ENCODE data around the gene PRDX6. TPM values are rescaled to one million over a fixed set of nuclear protein-coding genes. Genes with fewer than 3 reads are reported as not detected.

Gene PRDX6
- total and polyA plus RNA-seq, 2 of the 8 experiments (the other 6 are each of a cell fraction or from before 2014, with no cell fraction given) = 348 to 677 TPM

GRCh38 chr1:173470608-173471007 is 6.5 kb upstream of the PRDX6 start:
- FAIRE-seq = no peak
- H3K18ac ChIP-seq (ENCODE audit: extremely low read depth, low read length) = no peak overlapping the region
- H3K27me3 ChIP-seq (replicated peaks in 1 of 4; ENCODE audit: control insufficient read depth in 3 of 4, extremely low read depth in 1 of 4, insufficient read depth in 3 of 4, low read length in 3 of 4) = no peaks in the 10 kb centered on the region
- H3K36me3 ChIP-seq (ENCODE audit: control insufficient read depth in 2 of 4, insufficient read depth in 4 of 4, low read length in 3 of 4) = peaks cover 0 to 40% (median 7%) of the 10 kb centered on the region in 4 experiments; a peak in 4 of 8 replicates
- WGBS, 2 experiments (ENCODE audit: extremely low coverage in 1 of 2, insufficient coverage in 1 of 2, insufficient read length in 1 of 2, insufficient replicate concordance in 2 of 2, low coverage in 1 of 2, low lambda C conversion rate in 2 of 2, missing lambda C conversion rate in 1 of 2) = 85% methylated on average over 4 of the region's 4 CpGs; no CpG with 5 or more reads in 1 of the 2 experiments
- H3K9ac ChIP-seq (replicated peaks in 1 of 4; ENCODE audit: extremely low read depth in 1 of 4, low read depth in 3 of 4, low read length in 3 of 4) = no peak overlapping the region
- H4K91ac ChIP-seq (replicated peaks; ENCODE audit: insufficient read length, low read length) = no peak overlapping the region
- H3K23me2 ChIP-seq (ENCODE audit: low read depth, low read length) = no peaks in the 10 kb centered on the region
- H3K56ac ChIP-seq (replicated peaks; ENCODE audit: insufficient read length, low read depth, low read length) = no peak overlapping the region
- H2AK5ac ChIP-seq (ENCODE audit: low read depth, low read length) = no peak overlapping the region
- H3K14ac ChIP-seq (ENCODE audit: insufficient read length) = no peak overlapping the region
- ChIA-PET CTCF (ENCODE audit: partially characterized antibody) (interaction anchor here (0.5 to 1.6 kb wide), 2 partner anchors 40 to 49 kb away, joined by 3 to 5 read pairs; no protein-coding TSS in a partner anchor), POLR2A (ENCODE audit: partially characterized antibody) (interaction anchor here (0.7 kb wide), 1 partner anchor 397 kb away, joined by 4 read pairs; the partner anchor contains the start of genes GAS5 and ZBTB37)
- H3K9me3 ChIP-seq (ENCODE audit: insufficient read depth in 2 of 2, low read depth in 1 of 2, low read length in 1 of 2) = peaks cover 27 to 38% of the 10 kb centered on the region in 2 experiments
- no peak overlapping the region for H4K8ac ChIP-seq (ENCODE audit: extremely low read depth, insufficient read depth, low read length)
- H3K23ac ChIP-seq (ENCODE audit: insufficient read length) = no peak overlapping the region
- H3K27ac ChIP-seq (ENCODE audit: low read depth, low read length) = no peak overlapping the region
- H3K4me2 ChIP-seq (ENCODE audit: insufficient read depth in 1 of 2, low read depth in 2 of 2, low read length in 2 of 2) = no peak overlapping the region
- no peak overlapping the region for H2BK20ac ChIP-seq (ENCODE audit: low read length)
- no peak overlapping the region for H2BK5ac ChIP-seq (ENCODE audit: low read depth, low read length)
- H3K4me1 ChIP-seq (replicated peaks in 1 of 4; ENCODE audit: control insufficient read depth in 3 of 4, insufficient read depth in 4 of 4, low read length in 3 of 4) = 0 out of 7 replicates have a peak, but pooled peaks cover 0 to under 1% (median 0%) of the 10 kb centered on the region in 4 experiments
- H2BK120ac ChIP-seq (replicated peaks; ENCODE audit: low read depth, low read length) = no peak overlapping the region
- no peaks in the 10 kb centered on the region for H3K79me1 ChIP-seq (ENCODE audit: low read depth, low read length)
- no peak overlapping the region for H3K4ac ChIP-seq (replicated peaks; ENCODE audit: insufficient read length, low read depth, low read length)
- H3K4me3 ChIP-seq (ENCODE audit: extremely low read depth in 1 of 4, insufficient read depth in 2 of 4, low read depth in 3 of 4, low read length in 4 of 4) = no peak overlapping the region
- H2BK15ac ChIP-seq (ENCODE audit: low read length) = no peak overlapping the region
- no peak overlapping the region for H4K5ac ChIP-seq (ENCODE audit: insufficient read length, low read depth, low read length)
- TF ChIP-seq SP2 (IDR thresholded peaks at IDR 0.05; ENCODE audit: low read length) (no peak), ASH2L (IDR thresholded peaks at IDR 0.05; ENCODE audit: low read length) (no peak), YY1 (IDR thresholded peaks at IDR 0.05; ENCODE audit: low read depth, low read length) (no peak), SIN3A (conservative IDR thresholded peaks at IDR 0.05 in 1 of 2, IDR thresholded peaks at IDR 0.05 in 1 of 2; ENCODE audit: low read depth in 1 of 2, low read length in 2 of 2) (no peak), RAD21 (IDR thresholded peaks at IDR 0.05 in 1 of 2, conservative IDR thresholded peaks at IDR 0.05 in 1 of 2; ENCODE audit: low read depth in 2 of 2, low read length in 2 of 2) (no peak), ATF2 (IDR thresholded peaks at IDR 0.05; ENCODE audit: low read length) (no peak), HDAC2 (IDR thresholded peaks at IDR 0.05; ENCODE audit: borderline replicate concordance in 1 of 2, low read depth in 2 of 2, low read length in 2 of 2) (no peak), JUN (IDR thresholded peaks at IDR 0.05; ENCODE audit: low read depth, low read length) (no peak), SUZ12 (IDR thresholded peaks at IDR 0.05; ENCODE audit: low read length) (no peak), CHD1 (IDR thresholded peaks at IDR 0.05; ENCODE audit: low read depth, low read length) (no peak), KDM4A (IDR thresholded peaks at IDR 0.05; ENCODE audit: low read depth, low read length, severe bottlenecking) (no peak)
- no peaks in the 10 kb centered on the region for H4K20me1 ChIP-seq (replicated peaks in 1 of 2; ENCODE audit: control insufficient read depth in 1 of 2, insufficient read depth in 2 of 2, low read length in 2 of 2)
- no peak overlapping the region for H2BK12ac ChIP-seq (ENCODE audit: low read depth, low read length)
- no peak overlapping the region for H2AFZ ChIP-seq (ENCODE audit: low read length)
- H3K79me2 ChIP-seq (ENCODE audit: control insufficient read depth in 1 of 2, insufficient read depth in 2 of 2, low read length in 2 of 2) = peaks cover 0 to 30% of the 10 kb centered on the region in 2 experiments; a peak in 2 of 4 replicates
- DNase-seq (ENCODE audit: low read depth in 1 of 2, low spot score in 2 of 2) = no peak

Data from H1 (cell line).